ENCODE results near the gene DLG1. TPM values are rescaled to one million over a fixed set of nuclear protein-coding genes. Genes with fewer than 3 reads are reported as not detected.
"Not testable (repeated sequence)": the region's sequence is repeated elsewhere in the genome, so short reads cannot be mapped to it uniquely, and the experiment has no call there.

The DLG1 gene
- polyA plus RNA-seq, 3 donors: 84.9 to 90.7 (median 85.5) TPM

- DNase-seq (ENCODE audit: low read depth in 3 of 3, low spot score in 2 of 3): no peak
These were observed 172.8 kb downstream of the DLG1 start for GRCh38 chr3:197125636-197126035.

GRCh38 chr3:197124713-197125112 is 173.7 kb downstream of the DLG1 start:
- DNase-seq (ENCODE audit: low read depth in 3 of 3, low spot score in 2 of 3): no peak

- DNase-seq (ENCODE audit: low read depth in 3 of 3, low spot score in 2 of 3): no peak
These were observed 176.0 kb downstream of the DLG1 start for GRCh38 chr3:197122394-197122793.

GRCh38 chr3:197117114-197117513 is 181.3 kb downstream of the DLG1 start:
- no peak for DNase-seq (ENCODE audit: low read depth in 3 of 3, low spot score in 2 of 3)

DNA sequence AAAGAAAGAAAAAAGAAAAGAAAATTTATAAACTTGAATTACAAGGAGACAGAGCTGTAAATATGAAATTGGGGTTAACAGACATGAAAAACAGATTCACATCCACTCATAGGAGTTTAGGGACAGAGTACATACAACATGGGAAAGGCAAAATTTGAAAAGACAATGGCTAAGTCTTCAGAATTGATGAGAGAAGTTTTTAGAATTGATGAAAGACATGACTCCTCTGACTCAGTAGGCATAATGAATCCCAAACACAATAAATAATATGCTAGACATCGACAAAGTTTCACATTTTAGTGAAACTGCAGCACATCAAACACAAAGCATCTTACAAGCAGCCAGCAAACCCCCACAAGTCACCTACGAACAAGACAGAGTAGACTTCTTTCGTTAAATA is 184.4 kb downstream of the DLG1 start:
- no peak for DNase-seq (ENCODE audit: low read depth in 3 of 3, low spot score in 2 of 3)

DNA sequence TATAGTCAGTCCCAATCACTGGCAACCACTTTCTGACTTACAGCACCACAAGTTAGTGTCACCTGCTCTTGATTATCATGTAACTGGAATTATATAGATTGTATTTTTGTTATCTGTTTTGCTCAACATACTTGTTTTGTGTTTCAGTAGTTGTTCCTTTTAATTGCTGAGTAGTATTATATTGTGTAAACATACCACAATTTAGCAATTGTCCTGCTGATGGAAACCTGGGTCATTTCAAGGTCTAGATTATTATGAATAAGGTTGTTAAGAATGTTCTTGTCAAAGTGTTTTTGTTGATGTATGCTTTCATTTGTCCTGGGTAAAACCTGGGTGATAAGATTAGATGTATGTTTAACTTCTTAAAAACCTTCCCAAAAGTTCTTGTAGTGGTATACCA is 186.7 kb downstream of the DLG1 start:
- no peak for DNase-seq (ENCODE audit: low read depth in 3 of 3, low spot score in 2 of 3)

GRCh38 chr3:197105786-197106185 is 192.6 kb downstream of the DLG1 start:
- no peak for DNase-seq (ENCODE audit: low read depth in 3 of 3, low spot score in 2 of 3)

GRCh38 chr3:197104738-197105137 is 193.7 kb downstream of the DLG1 start:
- no peak for DNase-seq (ENCODE audit: low read depth in 3 of 3, low spot score in 2 of 3)

DNA sequence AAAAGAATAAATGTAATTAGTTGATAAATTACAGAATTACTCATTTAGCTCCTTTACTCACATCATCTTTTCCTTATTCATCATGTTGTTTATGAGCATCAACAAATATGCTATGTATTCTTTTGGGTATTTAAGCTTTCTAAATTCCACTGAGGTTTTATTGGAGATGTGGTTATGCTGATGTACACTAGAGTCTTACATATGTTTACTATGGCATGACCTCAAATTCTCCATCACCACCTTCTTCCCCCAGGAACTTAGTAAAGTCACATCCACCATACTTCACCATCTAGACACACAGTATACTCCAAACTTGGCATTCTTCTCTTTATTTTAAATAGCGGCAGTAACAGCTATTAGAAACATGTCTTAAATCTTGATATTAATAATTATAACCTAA is 194.6 kb downstream of the DLG1 start:
- DNase-seq (ENCODE audit: low read depth in 3 of 3, low spot score in 2 of 3): no peak

GRCh38 chr3:197093871-197094270 is 204.5 kb downstream of the DLG1 start:
- DNase-seq (ENCODE audit: low read depth in 3 of 3, low spot score in 2 of 3): no peak

DNA sequence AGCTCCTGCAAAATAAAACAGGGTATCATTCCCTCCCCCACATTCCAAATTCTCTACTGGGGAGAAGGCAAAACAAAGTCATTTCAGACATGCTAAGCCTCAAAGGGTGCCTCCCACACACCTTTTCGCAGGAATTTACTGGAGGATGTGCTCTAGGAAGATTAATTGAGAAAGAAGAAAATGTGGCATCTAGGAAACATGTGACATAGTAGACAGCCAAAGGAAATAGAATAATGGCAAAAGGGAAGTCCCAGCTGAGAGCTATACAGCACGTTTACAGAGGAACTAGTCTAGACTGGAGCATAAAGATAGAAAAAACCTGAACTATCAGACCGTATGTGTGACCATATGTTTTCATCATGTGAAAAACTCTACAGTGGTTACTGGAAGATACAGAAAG is 210.0 kb downstream of the DLG1 start:
- peak in 2 of 3 donors; percentile 5 to 21 for DNase-seq (ENCODE audit: low read depth in 3 of 3, low spot score in 2 of 3)

GRCh38 chr3:197085137-197085536 is 213.3 kb downstream of the DLG1 start:
- no peak for DNase-seq (ENCODE audit: low read depth in 3 of 3, low spot score in 2 of 3)

DNA sequence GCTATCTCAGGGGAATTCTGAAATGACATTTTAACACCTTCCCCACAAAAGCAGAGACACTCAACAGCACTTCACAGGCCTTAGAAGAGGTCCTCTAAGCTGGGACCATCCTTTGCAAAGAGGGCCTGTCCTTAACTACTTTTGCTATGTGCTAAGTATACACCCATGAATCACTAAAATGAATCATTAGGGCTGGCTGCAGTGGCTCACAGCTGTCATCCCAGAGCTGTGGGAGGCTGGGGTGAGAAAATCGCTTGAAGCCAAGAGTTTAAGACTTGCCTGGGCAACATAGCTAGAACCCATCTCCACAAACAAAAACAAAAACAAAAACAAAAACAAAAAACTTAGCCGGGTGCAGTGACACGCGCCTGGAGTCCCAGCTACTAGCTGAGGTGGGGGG is 214.9 kb downstream of the DLG1 start:
- no peak for DNase-seq (ENCODE audit: low read depth in 3 of 3, low spot score in 2 of 3)

GRCh38 chr3:197082871-197083270 is 215.5 kb downstream of the DLG1 start:
- DNase-seq (ENCODE audit: low read depth in 3 of 3, low spot score in 2 of 3): no peak

GRCh38 chr3:197080344-197080743 is 218.1 kb downstream of the DLG1 start:
- DNase-seq (ENCODE audit: low read depth in 3 of 3, low spot score in 2 of 3): no peak

- no peak for DNase-seq (ENCODE audit: low read depth in 3 of 3, low spot score in 2 of 3)
These were observed 222.0 kb downstream of the DLG1 start for GRCh38 chr3:197076415-197076814.

DNA sequence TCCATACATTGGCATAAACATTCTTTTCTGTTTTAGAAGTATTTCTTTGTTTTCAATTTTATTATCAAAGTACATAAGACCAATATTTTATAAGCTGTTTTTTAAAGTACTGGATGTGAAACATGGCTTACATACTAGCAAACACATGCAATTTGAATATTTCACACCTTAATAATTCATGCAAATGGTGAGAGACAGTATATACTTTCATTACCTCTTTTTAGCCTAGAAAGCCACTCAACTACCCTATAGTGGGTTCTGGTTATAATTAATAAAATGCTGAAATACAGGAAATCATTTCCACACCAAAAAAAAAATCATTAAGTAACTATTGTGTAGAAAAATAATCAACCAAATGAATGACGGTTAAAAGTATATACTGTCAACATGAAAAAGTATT is 230.3 kb downstream of the DLG1 start:
- DNase-seq (ENCODE audit: low read depth in 3 of 3, low spot score in 2 of 3): no peak

DNA sequence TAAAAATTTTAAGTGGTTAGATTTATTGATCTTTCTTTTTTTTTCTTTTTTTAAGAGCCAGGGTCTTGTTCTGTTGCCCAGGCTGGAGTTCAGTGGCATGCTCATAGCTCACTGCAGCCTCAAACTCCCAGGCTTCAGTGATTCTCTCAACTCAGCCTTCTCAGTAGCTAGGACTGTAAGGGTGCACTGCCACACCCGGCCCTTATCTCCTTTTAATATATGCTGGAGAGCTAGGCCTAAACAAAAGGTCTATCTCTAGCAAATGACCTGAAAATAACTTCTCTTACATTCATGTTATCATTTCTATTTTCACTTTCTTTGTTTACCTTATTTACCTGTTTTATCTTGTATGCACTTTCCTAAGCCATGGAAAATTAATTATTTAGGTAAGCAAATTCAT is 233.6 kb downstream of the DLG1 start:
- DNase-seq (ENCODE audit: low read depth in 3 of 3, low spot score in 2 of 3): no peak

- DNase-seq (ENCODE audit: low read depth in 3 of 3, low spot score in 2 of 3): no peak
These were observed 236.0 kb downstream of the DLG1 start for GRCh38 chr3:197062446-197062845.

GRCh38 chr3:197051637-197052036 is 246.8 kb downstream of the DLG1 start:
- not testable (repeated sequence) for DNase-seq (ENCODE audit: low read depth in 3 of 3, low spot score in 2 of 3)

GRCh38 chr3:197050511-197050910 is 247.9 kb downstream of the DLG1 start:
- DNase-seq (ENCODE audit: low read depth in 3 of 3, low spot score in 2 of 3): no peak

GRCh38 chr3:197042539-197042938 is 255.9 kb downstream of the DLG1 start:
- DNase-seq (ENCODE audit: low read depth in 3 of 3, low spot score in 2 of 3): no peak

DNA sequence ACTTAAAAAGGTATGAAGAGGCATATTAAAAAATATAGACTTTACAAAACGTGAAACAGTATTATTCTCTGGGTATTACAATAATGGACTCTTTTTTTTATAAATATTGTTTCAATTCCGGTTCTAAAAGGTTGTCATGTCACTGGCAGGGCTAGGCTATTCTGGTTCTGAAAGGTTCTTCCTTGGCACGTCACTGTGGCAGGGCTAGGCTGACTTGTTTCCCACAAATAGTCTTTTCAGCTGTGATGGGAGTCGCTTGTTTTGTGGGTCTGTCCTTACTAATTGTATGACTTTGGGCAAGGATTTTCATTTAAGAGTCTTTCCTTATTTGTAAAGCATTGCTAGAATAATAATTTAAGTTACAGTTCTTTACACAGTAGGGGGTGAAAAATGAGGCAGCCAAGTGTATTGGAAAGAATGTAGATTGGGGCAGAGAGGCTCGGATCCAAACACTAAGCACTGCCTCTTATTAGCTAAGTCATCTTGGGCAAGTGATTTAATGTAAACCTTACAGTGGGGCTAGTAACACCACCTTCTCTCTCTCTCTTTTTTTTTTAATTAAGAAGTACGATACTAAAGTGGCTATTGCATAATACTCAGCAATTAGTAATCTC is 256.4 kb downstream of the DLG1 start:
- no peak for DNase-seq (ENCODE audit: low read depth in 3 of 3, low spot score in 2 of 3)
